Measurements from ENCODE around the gene ERCC2.

Gene ERCC2

GRCh38 chr19:45403272-45403671 lies 32.9 kb upstream of the ERCC2 start:
- peak overlapping the region; percentile 91 for H3K4me2 ChIP-seq (ENCODE audit: low read length)
- H3F3A ChIP-seq (ENCODE audit: control insufficient read depth, insufficient read depth): peaks cover 12% of the 10 kb centered on the region; the same call in 1 of the 2 replicates
- peaks cover 12% of the 10 kb centered on the region for H3K27me3 ChIP-seq (ENCODE audit: control insufficient read depth, low read length)
- H3K79me2 ChIP-seq (ENCODE audit: control insufficient read depth, low read length): peaks cover 18% of the 10 kb centered on the region
- TF ChIP-seq, protein P1, sequence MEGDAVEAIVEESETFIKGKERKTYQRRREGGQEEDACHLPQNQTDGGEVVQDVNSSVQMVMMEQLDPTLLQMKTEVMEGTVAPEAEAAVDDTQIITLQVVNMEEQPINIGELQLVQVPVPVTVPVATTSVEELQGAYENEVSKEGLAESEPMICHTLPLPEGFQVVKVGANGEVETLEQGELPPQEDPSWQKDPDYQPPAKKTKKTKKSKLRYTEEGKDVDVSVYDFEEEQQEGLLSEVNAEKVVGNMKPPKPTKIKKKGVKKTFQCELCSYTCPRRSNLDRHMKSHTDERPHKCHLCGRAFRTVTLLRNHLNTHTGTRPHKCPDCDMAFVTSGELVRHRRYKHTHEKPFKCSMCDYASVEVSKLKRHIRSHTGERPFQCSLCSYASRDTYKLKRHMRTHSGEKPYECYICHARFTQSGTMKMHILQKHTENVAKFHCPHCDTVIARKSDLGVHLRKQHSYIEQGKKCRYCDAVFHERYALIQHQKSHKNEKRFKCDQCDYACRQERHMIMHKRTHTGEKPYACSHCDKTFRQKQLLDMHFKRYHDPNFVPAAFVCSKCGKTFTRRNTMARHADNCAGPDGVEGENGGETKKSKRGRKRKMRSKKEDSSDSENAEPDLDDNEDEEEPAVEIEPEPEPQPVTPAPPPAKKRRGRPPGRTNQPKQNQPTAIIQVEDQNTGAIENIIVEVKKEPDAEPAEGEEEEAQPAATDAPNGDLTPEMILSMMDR (IDR thresholded peaks at IDR 0.05; ENCODE audit: low read depth, low read length, poor library complexity, severe bottlenecking): no peak
- TF ChIP-seq EZH2phosphoT487 (IDR thresholded peaks at IDR 0.05; ENCODE audit: borderline replicate concordance, low read length): no peak
- no peaks in the 10 kb centered on the region for H3K9me3 ChIP-seq (ENCODE audit: control insufficient read depth, insufficient read depth, low read length)
- H3K36me3 ChIP-seq (ENCODE audit: control insufficient read depth, low read length): peaks cover 3% of the 10 kb centered on the region
- peaks cover 54% of the 10 kb centered on the region for H3K4me1 ChIP-seq (ENCODE audit: control insufficient read depth, low read length)
- H3K9me2 ChIP-seq (replicated peaks; ENCODE audit: control insufficient read depth, low read length): no peaks in the 10 kb centered on the region
- no peaks in the 10 kb centered on the region for H4K20me1 ChIP-seq (ENCODE audit: control insufficient read depth, insufficient read depth, low read depth, low read length)
- no peak overlapping the region for H3K27ac ChIP-seq (ENCODE audit: low read depth, low read length)
- peak overlapping the region; percentile 95; the same call in 1 of the 2 replicates for H3K4me3 ChIP-seq (ENCODE audit: low read length)

GRCh38 chr19:45402298-45403061 lies 32.1 kb upstream of the ERCC2 start:
- H3K9me2 ChIP-seq (replicated peaks; ENCODE audit: control insufficient read depth, low read length): no peaks in the 10 kb centered on the region
- H3K4me3 ChIP-seq (ENCODE audit: low read length): no peak overlapping the region
- peaks cover 12% of the 10 kb centered on the region; the same call in 1 of the 2 replicates for H3F3A ChIP-seq (ENCODE audit: control insufficient read depth, insufficient read depth)
- H3K4me2 ChIP-seq (ENCODE audit: low read length): peak overlapping the region; percentile 91
- no peak overlapping the region for H3K27ac ChIP-seq (ENCODE audit: low read depth, low read length)
- peaks cover 47% of the 10 kb centered on the region for H3K4me1 ChIP-seq (ENCODE audit: control insufficient read depth, low read length)
- no peaks in the 10 kb centered on the region for H3K36me3 ChIP-seq (ENCODE audit: control insufficient read depth, low read length)
- no peaks in the 10 kb centered on the region for H4K20me1 ChIP-seq (ENCODE audit: control insufficient read depth, insufficient read depth, low read depth, low read length)
- H3K27me3 ChIP-seq (ENCODE audit: control insufficient read depth, low read length): peaks cover 12% of the 10 kb centered on the region
- peaks cover 10% of the 10 kb centered on the region for H3K79me2 ChIP-seq (ENCODE audit: control insufficient read depth, low read length)
- TF ChIP-seq EZH2phosphoT487 (IDR thresholded peaks at IDR 0.05; ENCODE audit: borderline replicate concordance, low read length): no peak
- TF ChIP-seq, protein P1 (IDR thresholded peaks at IDR 0.05; ENCODE audit: low read depth, low read length, poor library complexity, severe bottlenecking): peak; percentile 93
- no peaks in the 10 kb centered on the region for H3K9me3 ChIP-seq (ENCODE audit: control insufficient read depth, insufficient read depth, low read length)

DNA sequence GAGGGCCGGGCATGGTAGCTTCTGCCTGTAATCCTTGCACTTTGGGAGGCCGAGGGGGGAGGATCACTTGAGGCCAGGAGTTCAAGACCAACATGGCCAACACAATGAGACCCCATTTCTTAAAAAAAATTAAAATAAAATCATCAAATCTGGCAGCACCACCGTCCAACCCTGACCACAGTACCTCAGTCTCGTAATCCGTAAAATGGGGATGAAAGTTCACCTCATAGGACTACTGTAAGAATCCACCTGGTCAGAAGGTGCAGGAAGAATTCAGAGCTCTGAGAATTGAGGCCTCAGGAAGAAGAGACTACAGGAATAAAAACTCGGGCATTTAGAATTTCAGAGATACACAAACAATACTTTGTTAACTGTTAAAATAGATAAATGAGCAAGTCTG lies 31.4 kb upstream of the ERCC2 start:
- H3K79me2 ChIP-seq (ENCODE audit: control insufficient read depth, low read length): peaks cover 4% of the 10 kb centered on the region
- H3F3A ChIP-seq (ENCODE audit: control insufficient read depth, insufficient read depth): peaks cover 12% of the 10 kb centered on the region; the same call in 1 of the 2 replicates
- H3K4me3 ChIP-seq (ENCODE audit: low read length): no peak overlapping the region
- peaks cover 44% of the 10 kb centered on the region for H3K4me1 ChIP-seq (ENCODE audit: control insufficient read depth, low read length)
- no peak overlapping the region for H3K4me2 ChIP-seq (ENCODE audit: low read length)
- no peaks in the 10 kb centered on the region for H3K9me3 ChIP-seq (ENCODE audit: control insufficient read depth, insufficient read depth, low read length)
- H4K20me1 ChIP-seq (ENCODE audit: control insufficient read depth, insufficient read depth, low read depth, low read length): no peaks in the 10 kb centered on the region
- no peak for TF ChIP-seq EZH2phosphoT487 (IDR thresholded peaks at IDR 0.05; ENCODE audit: borderline replicate concordance, low read length)
- TF ChIP-seq, protein P1 (IDR thresholded peaks at IDR 0.05; ENCODE audit: low read depth, low read length, poor library complexity, severe bottlenecking): no peak
- no peaks in the 10 kb centered on the region for H3K9me2 ChIP-seq (replicated peaks; ENCODE audit: control insufficient read depth, low read length)
- peaks cover 12% of the 10 kb centered on the region for H3K27me3 ChIP-seq (ENCODE audit: control insufficient read depth, low read length)
- no peaks in the 10 kb centered on the region for H3K36me3 ChIP-seq (ENCODE audit: control insufficient read depth, low read length)
- H3K27ac ChIP-seq (ENCODE audit: low read depth, low read length): no peak overlapping the region

All from DOHH2 (cell line).